Mucosa of descending colon (tissue), 3 donors: ENCODE measurements around the gene TCEANC2. TPM values are rescaled to one million over a fixed set of nuclear protein-coding genes. Genes with fewer than 3 reads are reported as not detected.

Source experiments
- ATAC-seq: fragments of 200-7000 bp; cut with Tn5 transposase; one replicate; pipeline ENCODE4 v1.9.1; 2020; ENCODE audit warnings: mild to moderate bottlenecking, moderate library complexity
- DNase-seq, 3 donors: peaks; one replicate each; pipeline ENCODE4 v3.0.0-alpha.2; 2020
- H3K36me3 ChIP-seq: fragments of 200-600 bp; one replicate; pipeline ENCODE4 v1.8.0; 2021; ENCODE audit warnings: low read depth, mild to moderate bottlenecking
- H3K4me1 ChIP-seq: fragments of 200-600 bp; one replicate; pipeline ENCODE4 v1.8.0; 2021; ENCODE audit warnings: low read depth, mild to moderate bottlenecking
- H3K4me3 ChIP-seq: fragments of 200-600 bp; one replicate; pipeline ENCODE4 v1.8.0; 2021; ENCODE audit warnings: mild to moderate bottlenecking
- H3K9me3 ChIP-seq: fragments of 200-600 bp; one replicate; pipeline ENCODE4 v1.8.0; 2021; ENCODE audit warnings: mild to moderate bottlenecking
- intact Hi-C, 2 donors: fragments of 100-400 bp; cut with DNase I in 1 of 2; cut with micrococcal nuclease in 1 of 2; formaldehyde crosslinking; loops; one replicate each; pipeline versions ENCODE4 v1.11.0 to v1.11.1; 2022; cut with DNase I, micrococcal nuclease
- total RNA-seq, 3 donors: library from RNA; stranded (reverse); fragmentation: NEBNext Ultra II Directional in 2 of 3; extraction: Animal tissue kit (Norgen Biotek cat#: 25700) in 2 of 3; gene quantifications; one replicate each; pipeline versions ENCODE4 v1.2.1 to v1.2.4, GENCODE V29; 2021 to 2023
- TF ChIP-seq, protein P1 (sequence below): fragments of 200-600 bp; IDR thresholded peaks from one replicate; pipeline ENCODE4 v1.8.0; 2022; ENCODE audit warnings: antibody characterized with exemption, mild to moderate bottlenecking
- donor health status: DM: no; HTN: no; CAD: no; lungs with moderate emphysema.
- donor health status: DM: no; HTN: no; CAD: no.
- donor health status: DM: no; HTN: yes; CAD: no.

Gene TCEANC2
- total RNA-seq, 3 donors from 2014 or later: 4.5 to 8.6 (median 6.0) TPM

DNA sequence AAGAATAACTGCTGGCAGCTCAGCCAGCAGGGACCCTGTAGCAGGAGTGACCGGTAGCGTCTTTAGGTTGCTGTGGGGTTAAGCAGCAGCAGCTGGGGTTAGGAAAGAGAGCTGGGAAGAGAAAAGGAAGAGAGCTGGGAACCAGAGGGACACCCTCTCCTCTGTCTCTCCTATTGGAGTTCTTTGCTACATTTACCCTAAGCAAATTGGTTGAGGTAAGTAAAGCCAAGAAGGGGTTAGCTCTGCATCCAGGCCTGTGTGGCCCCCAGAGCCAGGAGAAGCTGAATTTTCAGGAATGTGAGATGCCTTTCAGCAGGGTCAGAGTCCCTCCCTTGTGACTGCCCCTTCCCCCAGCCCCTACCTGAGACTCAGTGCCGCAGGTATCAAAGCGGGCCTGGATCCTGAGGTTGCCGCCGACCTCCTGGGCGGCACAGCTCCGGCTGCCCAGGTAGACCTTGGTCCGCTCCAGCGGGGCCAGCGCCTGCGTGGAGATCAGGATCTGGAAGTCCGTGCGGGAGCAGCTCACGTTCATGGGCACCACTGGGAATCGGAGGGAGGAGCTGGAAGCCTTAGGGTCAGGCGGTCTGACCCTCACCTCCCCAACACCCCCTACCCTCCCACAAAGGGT, 83.0 kb downstream of the TCEANC2 start:
- intact Hi-C loops: no loop called here
- TF ChIP-seq, protein P1, sequence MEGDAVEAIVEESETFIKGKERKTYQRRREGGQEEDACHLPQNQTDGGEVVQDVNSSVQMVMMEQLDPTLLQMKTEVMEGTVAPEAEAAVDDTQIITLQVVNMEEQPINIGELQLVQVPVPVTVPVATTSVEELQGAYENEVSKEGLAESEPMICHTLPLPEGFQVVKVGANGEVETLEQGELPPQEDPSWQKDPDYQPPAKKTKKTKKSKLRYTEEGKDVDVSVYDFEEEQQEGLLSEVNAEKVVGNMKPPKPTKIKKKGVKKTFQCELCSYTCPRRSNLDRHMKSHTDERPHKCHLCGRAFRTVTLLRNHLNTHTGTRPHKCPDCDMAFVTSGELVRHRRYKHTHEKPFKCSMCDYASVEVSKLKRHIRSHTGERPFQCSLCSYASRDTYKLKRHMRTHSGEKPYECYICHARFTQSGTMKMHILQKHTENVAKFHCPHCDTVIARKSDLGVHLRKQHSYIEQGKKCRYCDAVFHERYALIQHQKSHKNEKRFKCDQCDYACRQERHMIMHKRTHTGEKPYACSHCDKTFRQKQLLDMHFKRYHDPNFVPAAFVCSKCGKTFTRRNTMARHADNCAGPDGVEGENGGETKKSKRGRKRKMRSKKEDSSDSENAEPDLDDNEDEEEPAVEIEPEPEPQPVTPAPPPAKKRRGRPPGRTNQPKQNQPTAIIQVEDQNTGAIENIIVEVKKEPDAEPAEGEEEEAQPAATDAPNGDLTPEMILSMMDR: no peak
- no peak for ATAC-seq
- Histone ChIP-seq H3K9me3 (no peaks in the 10 kb centered on the region), H3K4me3 (no peak overlapping the region), H3K4me1 (no peaks in the 10 kb centered on the region), H3K36me3 (no peaks in the 10 kb centered on the region)
- DNase-seq: no peak

DNA sequence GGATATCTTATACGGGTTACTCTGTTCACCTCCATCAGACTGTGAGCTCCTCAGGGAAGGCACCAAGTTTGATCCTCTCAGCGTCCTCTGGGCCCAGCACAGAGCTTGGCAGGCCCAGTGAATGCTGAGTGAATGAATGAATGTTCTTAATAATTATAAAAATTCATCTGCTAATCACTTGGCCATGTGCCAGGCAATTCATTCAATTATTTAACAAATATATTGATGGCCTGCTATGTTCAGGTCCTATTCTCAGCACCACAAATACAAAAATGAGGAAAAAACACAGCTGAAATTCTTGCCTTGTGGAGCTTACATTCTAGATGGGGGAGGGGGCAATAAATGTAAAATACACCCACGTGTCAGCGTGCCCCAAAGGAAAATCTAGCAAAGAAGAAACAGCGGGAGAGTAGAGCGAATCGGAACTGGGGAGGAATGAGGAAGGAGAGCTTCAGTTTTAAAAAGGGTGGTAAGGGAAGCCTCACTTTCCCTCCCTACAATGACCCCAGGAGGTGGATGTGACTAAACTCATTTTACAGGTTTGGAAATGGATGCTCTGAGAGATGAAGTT, 83.6 kb downstream of the TCEANC2 start:
- H3K4me3 ChIP-seq: no peak overlapping the region
- no peaks in the 10 kb centered on the region for H3K9me3 ChIP-seq
- intact Hi-C loops: no loop called here
- DNase-seq (no peak), ATAC-seq (no peak)
- TF ChIP-seq, protein P1: no peak
- no peaks in the 10 kb centered on the region for H3K36me3 ChIP-seq
- no peaks in the 10 kb centered on the region for H3K4me1 ChIP-seq

DNA sequence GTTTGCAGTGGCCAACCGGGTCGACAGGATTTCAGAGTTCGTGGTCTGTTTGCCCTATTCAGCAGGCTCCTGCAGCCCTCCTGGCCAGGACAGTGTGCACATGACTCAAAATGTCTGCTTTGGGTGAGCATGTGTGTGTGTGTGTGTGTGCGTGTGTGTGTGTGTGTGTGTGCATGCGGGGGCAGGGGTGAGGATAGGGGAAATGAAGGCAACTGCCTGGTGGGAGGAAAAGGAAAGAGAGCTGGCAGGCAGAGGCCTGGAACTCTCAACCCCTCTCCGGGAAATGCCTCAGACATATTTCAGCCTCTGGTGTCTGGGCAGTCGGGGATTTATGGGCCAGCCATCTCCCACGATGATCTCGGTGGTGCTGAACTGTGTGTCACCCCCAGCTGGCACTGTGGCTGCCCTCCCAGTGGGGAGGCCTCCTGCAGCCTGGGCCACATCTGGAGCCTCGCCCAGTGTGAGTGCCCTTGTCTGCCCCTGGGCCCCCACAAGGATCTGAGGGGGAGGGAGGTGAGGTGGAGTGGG, 84.2 kb downstream of the TCEANC2 start:
- intact Hi-C loops: no loop called here
- Histone ChIP-seq H3K9me3 (no peaks in the 10 kb centered on the region), H3K4me1 (no peaks in the 10 kb centered on the region), H3K4me3 (no peak overlapping the region), H3K36me3 (no peaks in the 10 kb centered on the region)
- TF ChIP-seq, protein P1: no peak
- DNase-seq: no peak
- no peak for ATAC-seq

DNA sequence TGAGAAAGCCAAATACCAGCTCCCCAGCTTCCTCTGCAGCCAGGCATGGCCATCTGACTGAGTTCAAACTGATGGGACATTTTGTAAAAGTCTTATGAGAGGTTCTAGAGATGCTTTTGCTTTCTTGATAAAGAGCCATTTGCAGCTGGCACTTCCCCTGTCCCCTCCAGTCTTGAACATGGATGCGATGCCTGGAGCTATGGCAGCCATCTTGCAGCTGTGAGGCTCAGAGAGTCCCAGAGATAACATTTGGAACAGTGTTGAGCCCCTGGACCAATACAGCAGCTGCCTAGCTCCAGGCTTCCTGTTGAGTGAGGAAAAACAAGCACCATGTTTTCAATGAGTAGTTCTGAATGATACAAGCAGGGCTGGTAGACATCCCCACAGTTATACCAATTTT, 85.6 kb downstream of the TCEANC2 start:
- TF ChIP-seq, protein P1: no peak
- Histone ChIP-seq H3K4me3 (no peak overlapping the region), H3K36me3 (no peaks in the 10 kb centered on the region), H3K4me1 (no peaks in the 10 kb centered on the region), H3K9me3 (no peaks in the 10 kb centered on the region)
- intact Hi-C loops: no loop called here
- no peak for ATAC-seq
- DNase-seq: no peak

DNA sequence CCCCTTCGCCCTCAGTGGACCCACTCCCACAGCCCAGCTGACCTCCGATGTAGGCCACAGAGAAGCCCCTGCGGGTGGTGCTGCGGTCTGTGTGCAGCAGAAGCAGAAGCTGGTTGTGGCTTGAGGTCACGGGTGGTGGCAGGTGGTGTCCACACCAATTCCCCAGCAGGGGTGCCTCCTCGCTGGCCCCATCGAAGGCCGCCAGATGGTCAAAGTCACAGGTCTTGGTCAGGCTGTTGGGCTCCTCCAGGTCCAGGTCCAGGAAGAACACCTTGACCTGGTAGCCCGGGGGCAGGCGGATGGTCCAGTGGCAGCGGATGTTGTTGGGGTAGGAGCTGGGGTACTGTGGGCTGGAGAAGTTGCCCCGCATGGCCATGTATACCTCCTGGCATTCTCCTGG, 86.3 kb downstream of the TCEANC2 start:
- intact Hi-C loops: no loop called here
- no peaks in the 10 kb centered on the region for H3K36me3 ChIP-seq
- ATAC-seq: no peak
- TF ChIP-seq, protein P1: no peak
- H3K4me1 ChIP-seq: no peaks in the 10 kb centered on the region
- no peak for DNase-seq
- no peak overlapping the region for H3K4me3 ChIP-seq
- H3K9me3 ChIP-seq: no peaks in the 10 kb centered on the region
